ENCODE data around the gene EPHA4. TPM values are rescaled to one million over a fixed set of nuclear protein-coding genes. Genes with fewer than 3 reads are reported as not detected.

EPHA4 gene
- total and polyA plus RNA-seq, 4 experiments from 2014 or later = 20.9 to 132 (median 79.9) TPM

- Mint-ChIP-seq H3K27me3 (no peaks in the 10 kb centered on the region), H3K4me1 (peaks cover 28 to 59% (median 45%) of the 10 kb centered on the region in 4 donors), H3K27ac (peak overlapping the region in 5 of 7 donors; percentile 1 to 39 (median 13)), H3K4me3 (peak overlapping the region in 1 of 8 donors; percentile 37), H3K36me3 (peaks cover 18 to 21% of the 10 kb centered on the region in 2 donors), H3K9me3 (no peaks in the 10 kb centered on the region)
- Histone ChIP-seq H3K4me1 (ENCODE audit: insufficient read depth, low read length) (peaks cover 22% of the 10 kb centered on the region), H3K27ac (ENCODE audit: low read depth, low read length) (no peak overlapping the region), H3K27me3 (ENCODE audit: insufficient read depth, low read length) (no peaks in the 10 kb centered on the region), H3K4me3 (ENCODE audit: low read length in 2 of 2) (no peak overlapping the region), H3K9me3 (ENCODE audit: control insufficient read depth in 1 of 2, low read length in 2 of 2) (no peaks in the 10 kb centered on the region), H3K36me3 (ENCODE audit: insufficient read depth, low read length) (no peaks in the 10 kb centered on the region)
- ChIA-PET CTCF (ENCODE audit: partially characterized antibody) (interaction anchor here (2.9 kb wide), 2 partner anchors 11 to 15 kb away, joined by 8 to 23 read pairs; no protein-coding TSS in a partner anchor), POLR2A (ENCODE audit: partially characterized antibody) (interaction anchor here (2.7 to 3.9 kb wide), 2 partner anchors 15 to 16 kb away, joined by 20 to 35 read pairs; no protein-coding TSS in a partner anchor)
- intact Hi-C loops (cut with micrococcal nuclease) = no loop called here
- no peak for DNase-seq
Measured at GRCh38 chr2:221502270-221503010, 69.7 kb downstream of the EPHA4 start.

- intact Hi-C loops (cut with micrococcal nuclease) = loop anchor here (2.0 kb wide), 1 partner anchor 15 kb away; no protein-coding TSS in a partner anchor
- H3K4me3 Mint-ChIP-seq = no peak overlapping the region
Measured at GRCh38 chr2:221501883-221502269, 70.2 kb downstream of the EPHA4 start.

GRCh38 chr2:221501210-221501882, 70.8 kb downstream of the EPHA4 start:
- POLR2A ChIA-PET (ENCODE audit: partially characterized antibody) = interaction anchor here (1.6 to 3.9 kb wide), 3 partner anchors 17 to 72 kb away, joined by 8 to 35 read pairs (median 13); no protein-coding TSS in a partner anchor
- peaks cover 22% of the 10 kb centered on the region for H3K4me1 ChIP-seq (ENCODE audit: insufficient read depth, low read length)
- H3K27me3 ChIP-seq (ENCODE audit: insufficient read depth, low read length) = no peaks in the 10 kb centered on the region
- no peaks in the 10 kb centered on the region for H3K9me3 ChIP-seq (ENCODE audit: control insufficient read depth in 1 of 2, low read length in 2 of 2)
- peaks cover 28 to 55% (median 43%) of the 10 kb centered on the region in 4 donors for H3K4me1 Mint-ChIP-seq
- no peak overlapping the region for H3K4me3 ChIP-seq (ENCODE audit: low read length in 2 of 2)
- no peak overlapping the region for H3K27ac ChIP-seq (ENCODE audit: low read depth, low read length)
- no peaks in the 10 kb centered on the region for H3K36me3 ChIP-seq (ENCODE audit: insufficient read depth, low read length)
- CTCF ChIA-PET (ENCODE audit: partially characterized antibody) = interaction anchor here (0.8 to 3.5 kb wide), 7 partner anchors 9 to 72 kb away, joined by 3 to 46 read pairs (median 10); partner anchors contain the start of gene EPHA4
- H3K9me3 Mint-ChIP-seq = no peaks in the 10 kb centered on the region
- H3K4me3 Mint-ChIP-seq = no peak overlapping the region
- no peak for DNase-seq
- no peaks in the 10 kb centered on the region for H3K27me3 Mint-ChIP-seq
- H3K27ac Mint-ChIP-seq = peak overlapping the region in 3 of 7 donors; percentile 14 to 22 (median 21)
- peaks cover 21 to 24% of the 10 kb centered on the region in 2 donors for H3K36me3 Mint-ChIP-seq
- intact Hi-C loops (cut with micrococcal nuclease) = loop anchor here (2.0 kb wide), 1 partner anchor 15 kb away; no protein-coding TSS in a partner anchor

More at GRCh38 chr2:221501883-221502269, 70.2 kb downstream of the EPHA4 start:
- no peak overlapping the region for H3K4me3 ChIP-seq (ENCODE audit: low read length in 2 of 2)
- ChIA-PET POLR2A (ENCODE audit: partially characterized antibody) (interaction anchor here (3.9 kb wide), 1 partner anchor 16 kb away, joined by 35 read pairs; no protein-coding TSS in a partner anchor), CTCF (ENCODE audit: partially characterized antibody) (interaction anchor here (2.9 to 3.5 kb wide), 2 partner anchors 16 to 71 kb away, joined by 23 to 46 read pairs; partner anchors contain the start of gene EPHA4)
- Mint-ChIP-seq H3K4me1 (peaks cover 28 to 57% (median 44%) of the 10 kb centered on the region in 4 donors), H3K9me3 (no peaks in the 10 kb centered on the region), H3K27ac (peak overlapping the region in 6 of 7 donors; percentile 1 to 54 (median 14)), H3K27me3 (no peaks in the 10 kb centered on the region), H3K36me3 (peaks cover 21 to 23% of the 10 kb centered on the region in 2 donors)
- H3K27me3 ChIP-seq (ENCODE audit: insufficient read depth, low read length) = no peaks in the 10 kb centered on the region
- no peaks in the 10 kb centered on the region for H3K36me3 ChIP-seq (ENCODE audit: insufficient read depth, low read length)
- no peaks in the 10 kb centered on the region for H3K9me3 ChIP-seq (ENCODE audit: control insufficient read depth in 1 of 2, low read length in 2 of 2)
- H3K27ac ChIP-seq (ENCODE audit: low read depth, low read length) = no peak overlapping the region
- H3K4me1 ChIP-seq (ENCODE audit: insufficient read depth, low read length) = peaks cover 22% of the 10 kb centered on the region
- no peak for DNase-seq

- Histone ChIP-seq H3K4me1 (ENCODE audit: insufficient read depth, low read length) (peaks cover 22% of the 10 kb centered on the region), H3K36me3 (ENCODE audit: insufficient read depth, low read length) (no peaks in the 10 kb centered on the region), H3K4me3 (ENCODE audit: low read length in 2 of 2) (no peak overlapping the region), H3K9me3 (ENCODE audit: control insufficient read depth in 1 of 2, low read length in 2 of 2) (no peaks in the 10 kb centered on the region), H3K27me3 (ENCODE audit: insufficient read depth, low read length) (no peaks in the 10 kb centered on the region), H3K27ac (ENCODE audit: low read depth, low read length) (no peak overlapping the region)
- H3K9me3 Mint-ChIP-seq = no peaks in the 10 kb centered on the region
- no peak for DNase-seq
- H3K4me1 Mint-ChIP-seq = peaks cover 28 to 58% (median 43%) of the 10 kb centered on the region in 4 donors
- peak overlapping the region in 6 of 7 donors; percentile 12 to 86 (median 28) for H3K27ac Mint-ChIP-seq
- H3K4me3 Mint-ChIP-seq = no peak overlapping the region
- ChIA-PET POLR2A (ENCODE audit: partially characterized antibody) (interaction anchor here (1.1 to 3.9 kb wide), 7 partner anchors 12 to 72 kb away, joined by 3 to 35 read pairs (median 6); no protein-coding TSS in a partner anchor), CTCF (ENCODE audit: partially characterized antibody) (interaction anchor here (0.8 to 3.5 kb wide), 13 partner anchors 8 to 73 kb away, joined by 3 to 46 read pairs (median 7); partner anchors contain the start of gene EPHA4)
- H3K36me3 Mint-ChIP-seq = peaks cover 26 to 31% of the 10 kb centered on the region in 2 donors
- intact Hi-C loops (cut with micrococcal nuclease) = loop anchor here (1.0 to 2.0 kb wide), 2 partner anchors 16 to 73 kb away; no protein-coding TSS in a partner anchor
- no peaks in the 10 kb centered on the region for H3K27me3 Mint-ChIP-seq
Measured at GRCh38 chr2:221500501-221501209, 71.4 kb downstream of the EPHA4 start.

GRCh38 chr2:221495731-221496130, 76.4 kb downstream of the EPHA4 start:
- intact Hi-C loops (cut with micrococcal nuclease) = no loop called here
- H3K4me1 Mint-ChIP-seq = peaks cover 15 to 24% (median 16%) of the 10 kb centered on the region in 4 donors
- no peak overlapping the region for H3K4me3 ChIP-seq (ENCODE audit: low read length in 2 of 2)
- no peaks in the 10 kb centered on the region for H3K36me3 ChIP-seq (ENCODE audit: insufficient read depth, low read length)
- no peak overlapping the region for H3K27ac ChIP-seq (ENCODE audit: low read depth, low read length)
- H3K27me3 ChIP-seq (ENCODE audit: insufficient read depth, low read length) = no peaks in the 10 kb centered on the region
- DNase-seq = no peak
- ChIA-PET CTCF (ENCODE audit: partially characterized antibody) (interaction anchor here (1.4 kb wide), 1 partner anchor 9 kb away, joined by 3 read pairs; no protein-coding TSS in a partner anchor), POLR2A (ENCODE audit: partially characterized antibody) (interaction anchor here (1.2 to 1.8 kb wide), 2 partner anchors 10 to 23 kb away, joined by 3 to 10 read pairs; no protein-coding TSS in a partner anchor)
- H3K36me3 Mint-ChIP-seq = peaks cover 59 to 62% of the 10 kb centered on the region in 2 donors
- H3K9me3 ChIP-seq (ENCODE audit: control insufficient read depth in 1 of 2, low read length in 2 of 2) = no peaks in the 10 kb centered on the region
- H3K27me3 Mint-ChIP-seq = no peaks in the 10 kb centered on the region
- H3K4me3 Mint-ChIP-seq = no peak overlapping the region
- no peaks in the 10 kb centered on the region for H3K9me3 Mint-ChIP-seq
- peak overlapping the region in 1 of 7 donors; percentile 8 for H3K27ac Mint-ChIP-seq
- H3K4me1 ChIP-seq (ENCODE audit: insufficient read depth, low read length) = peaks cover 7% of the 10 kb centered on the region

GRCh38 chr2:221494556-221494955, 77.5 kb downstream of the EPHA4 start:
- no peaks in the 10 kb centered on the region for H3K36me3 ChIP-seq (ENCODE audit: insufficient read depth, low read length)
- no peaks in the 10 kb centered on the region for H3K4me1 ChIP-seq (ENCODE audit: insufficient read depth, low read length)
- no peaks in the 10 kb centered on the region for H3K27me3 ChIP-seq (ENCODE audit: insufficient read depth, low read length)
- Mint-ChIP-seq H3K36me3 (peaks cover 52 to 57% of the 10 kb centered on the region in 2 donors), H3K27me3 (no peaks in the 10 kb centered on the region), H3K27ac (peak overlapping the region in 2 of 7 donors; percentile 70 to 71), H3K4me1 (peaks cover 9 to 13% (median 11%) of the 10 kb centered on the region in 4 donors), H3K9me3 (no peaks in the 10 kb centered on the region), H3K4me3 (no peak overlapping the region)
- POLR2A ChIA-PET (ENCODE audit: partially characterized antibody) = interaction anchor here (1.2 to 1.8 kb wide), 2 partner anchors 11 to 24 kb away, joined by 3 to 10 read pairs; no protein-coding TSS in a partner anchor
- DNase-seq = no peak
- H3K9me3 ChIP-seq (ENCODE audit: control insufficient read depth in 1 of 2, low read length in 2 of 2) = no peaks in the 10 kb centered on the region
- H3K4me3 ChIP-seq (ENCODE audit: low read length in 2 of 2) = no peak overlapping the region
- intact Hi-C loops (cut with micrococcal nuclease) = no loop called here
- CTCF ChIA-PET (ENCODE audit: partially characterized antibody) = interaction anchor here (0.8 to 1.4 kb wide), 3 partner anchors 10 to 81 kb away, joined by 3 read pairs; no protein-coding TSS in a partner anchor
- H3K27ac ChIP-seq (ENCODE audit: low read depth, low read length) = no peak overlapping the region
